ENCODE data around the gene STARD13. TPM values are rescaled to one million over a fixed set of nuclear protein-coding genes. Genes with fewer than 3 reads are reported as not detected.

The STARD13 gene
- total RNA-seq, 1 experiment from 2014 or later, result 0.20 TPM

- in situ Hi-C loops (cut with HindIII; ENCODE audit: low sequenced_read_pairs), result no loop called here
Measured at GRCh38 chr13:33112766-33113165, 172.8 kb downstream of the STARD13 start.

GRCh38 chr13:33111414-33112110, 174.0 kb downstream of the STARD13 start:
- DNase-seq (ENCODE audit: low spot score), result no peak
- in situ Hi-C loops (cut with HindIII; ENCODE audit: low sequenced_read_pairs), result no loop called here

More at GRCh38 chr13:33112766-33113165, 172.8 kb downstream of the STARD13 start:
- DNase-seq (ENCODE audit: low spot score), result no peak

DNA sequence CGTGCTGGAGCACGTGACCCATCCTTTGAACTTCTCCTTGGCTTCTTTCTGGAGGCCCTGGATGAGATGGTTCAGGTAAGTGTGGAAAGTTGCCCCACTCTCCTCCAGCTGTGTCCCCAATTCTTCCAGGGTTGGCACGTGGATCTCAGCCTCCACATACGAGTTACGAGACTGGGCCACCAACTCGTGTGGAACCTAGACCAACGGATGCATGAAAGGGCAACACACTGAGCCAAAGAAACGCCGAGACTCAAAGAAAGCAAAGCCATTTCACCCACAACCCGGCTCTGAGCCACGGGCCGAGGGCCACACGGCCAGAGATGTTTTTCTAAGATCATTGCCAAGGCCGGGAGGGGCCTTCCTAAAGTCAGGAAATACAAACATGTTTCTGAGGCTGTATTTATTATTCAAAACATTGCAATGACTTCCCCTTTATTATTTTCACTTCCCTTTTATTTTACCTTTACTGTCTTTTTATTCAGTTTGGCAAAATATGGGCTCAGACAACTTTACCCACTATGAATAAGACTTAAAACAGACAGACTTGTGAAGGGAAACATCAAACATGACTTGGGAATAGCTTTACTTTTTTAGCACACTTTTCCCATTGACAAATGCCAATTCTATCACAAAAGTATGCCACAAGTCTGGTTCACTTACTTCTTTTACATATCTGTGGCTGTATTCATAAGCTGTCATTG, 174.7 kb downstream of the STARD13 start:
- in situ Hi-C loops (cut with HindIII; ENCODE audit: low sequenced_read_pairs), result no loop called here
- DNase-seq (ENCODE audit: low spot score), result no peak

GRCh38 chr13:33110386-33110712, 175.2 kb downstream of the STARD13 start:
- no peak for DNase-seq (ENCODE audit: low spot score)
- in situ Hi-C loops (cut with HindIII; ENCODE audit: low sequenced_read_pairs), result no loop called here

DNA sequence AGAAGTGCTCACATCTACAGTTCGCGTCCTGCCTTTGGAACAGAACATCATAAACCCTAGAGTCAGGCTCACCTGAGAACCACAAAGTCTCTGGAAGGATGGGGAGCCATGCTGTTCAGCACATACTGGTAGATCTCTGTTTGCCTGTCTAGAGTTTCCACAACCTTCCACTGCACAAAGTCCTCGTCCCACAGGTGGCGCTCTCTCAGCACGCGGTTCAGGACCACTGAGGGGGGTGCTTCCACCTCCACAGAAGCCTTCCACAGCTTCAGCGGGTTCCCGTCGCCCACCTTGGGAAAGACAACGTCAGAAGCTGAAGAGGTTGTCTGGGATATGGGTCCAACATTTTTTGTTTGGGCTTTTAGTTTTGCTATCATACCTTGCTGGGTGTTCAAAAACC, 175.8 kb downstream of the STARD13 start:
- DNase-seq (ENCODE audit: low spot score), result no peak
- in situ Hi-C loops (cut with HindIII; ENCODE audit: low sequenced_read_pairs), result no loop called here

DNA sequence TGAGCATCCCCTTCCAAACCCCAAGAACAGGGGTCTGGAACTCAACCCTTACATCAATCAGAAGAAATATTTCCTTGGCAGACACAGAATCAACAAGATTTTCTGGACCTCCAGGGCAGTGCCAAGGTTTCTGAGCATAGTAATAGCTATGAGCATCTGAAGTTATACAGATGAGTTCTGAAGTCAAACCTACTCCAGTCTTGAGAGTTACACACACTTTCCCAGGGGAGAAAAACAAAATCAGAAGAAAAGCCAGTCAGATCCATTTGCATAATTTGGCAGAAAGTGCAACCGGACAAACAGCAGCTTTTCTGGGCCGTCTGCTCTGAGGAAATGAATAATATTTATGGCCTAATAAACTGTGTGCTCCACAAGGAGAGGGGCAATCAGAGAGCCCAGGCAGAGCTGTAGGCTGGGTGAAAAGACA, 176.3 kb downstream of the STARD13 start:
- no peak for DNase-seq (ENCODE audit: low spot score)
- in situ Hi-C loops (cut with HindIII; ENCODE audit: low sequenced_read_pairs), result no loop called here

DNA sequence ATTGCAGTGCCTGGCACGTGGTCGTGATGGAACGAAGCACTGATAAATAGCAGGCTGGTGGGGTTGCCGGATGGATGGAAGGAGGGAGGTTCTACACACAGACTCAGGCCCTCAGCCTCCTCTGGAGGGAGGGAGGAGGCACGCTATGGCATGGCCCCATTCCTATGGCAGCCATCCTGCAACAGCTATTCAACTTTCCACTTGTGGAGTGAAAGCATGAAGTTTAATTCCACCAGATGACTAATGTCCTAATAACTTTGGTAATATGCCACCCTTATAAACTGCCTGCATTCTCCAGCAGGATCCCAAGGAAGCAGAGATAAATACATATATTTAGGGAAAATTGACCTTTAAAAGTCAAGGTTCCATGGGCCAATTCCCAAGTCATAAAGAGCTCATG, 176.9 kb downstream of the STARD13 start:
- in situ Hi-C loops (cut with HindIII; ENCODE audit: low sequenced_read_pairs), result no loop called here
- DNase-seq (ENCODE audit: low spot score), result no peak

- in situ Hi-C loops (cut with HindIII; ENCODE audit: low sequenced_read_pairs), result no loop called here
- no peak for DNase-seq (ENCODE audit: low spot score)
Measured at GRCh38 chr13:33107361-33107760, 178.2 kb downstream of the STARD13 start.

DNA sequence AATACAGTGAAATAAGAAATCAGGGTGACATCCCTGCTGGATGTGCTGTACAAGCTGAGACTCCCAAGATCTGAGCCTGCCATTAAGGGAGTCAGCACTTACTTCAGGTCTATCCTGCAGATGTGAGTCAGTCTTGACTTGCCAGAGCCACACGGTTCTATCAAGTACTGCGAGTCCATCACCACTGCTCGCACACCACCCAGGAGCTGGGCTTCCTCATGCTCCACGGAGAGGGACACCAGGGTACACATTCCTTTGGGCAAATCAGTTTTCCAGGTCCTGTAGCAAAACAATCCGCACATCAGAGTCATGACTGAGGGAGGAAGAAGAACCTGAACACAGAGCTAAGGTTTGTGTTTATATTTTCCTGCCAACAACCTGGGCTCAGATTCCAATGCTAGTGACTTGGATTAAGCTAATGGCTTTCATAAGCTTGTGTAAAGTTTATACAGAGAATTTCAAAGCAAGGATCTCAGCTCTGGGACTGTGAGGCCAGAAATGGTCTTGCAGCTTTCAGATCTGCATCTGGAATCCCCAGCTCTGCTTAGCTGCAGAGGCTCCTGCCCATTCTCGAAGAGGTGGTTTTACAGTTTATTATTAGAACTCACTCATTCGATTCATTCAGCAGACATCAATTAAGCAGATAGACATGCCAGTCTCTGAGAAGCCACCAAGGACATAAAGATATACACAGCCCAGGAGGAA, 178.7 kb downstream of the STARD13 start:
- no peak for DNase-seq (ENCODE audit: low spot score)
- in situ Hi-C loops (cut with HindIII; ENCODE audit: low sequenced_read_pairs), result no loop called here

DNA sequence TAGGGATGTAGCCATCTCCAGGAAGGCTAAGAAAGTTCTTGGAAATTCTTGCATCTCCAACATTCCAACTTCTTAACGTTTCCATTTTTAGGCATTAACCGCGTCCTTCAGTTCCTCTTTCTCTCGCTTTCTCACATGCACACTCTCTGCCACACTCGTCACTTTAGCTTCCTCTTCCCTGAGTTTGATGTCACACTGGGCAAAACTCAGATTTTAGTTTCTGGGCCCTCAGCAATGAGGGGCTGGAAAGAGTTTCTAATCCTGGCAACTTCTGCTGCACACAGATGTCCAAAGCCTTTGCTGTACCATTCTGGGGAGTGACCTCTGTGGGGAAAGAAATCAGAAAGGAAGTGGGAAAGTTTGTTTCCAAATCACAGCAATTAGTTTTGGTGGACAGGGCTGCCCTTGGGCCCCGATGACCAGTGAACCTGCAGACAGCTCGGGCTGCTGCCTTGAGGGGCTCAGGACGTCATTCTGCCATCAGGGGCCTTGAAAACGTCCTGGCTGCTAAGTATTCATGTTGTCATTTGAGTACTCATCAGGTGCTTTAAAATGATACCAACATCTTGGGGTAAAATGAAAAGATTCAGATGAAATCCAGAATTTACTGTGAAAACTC, 180.1 kb downstream of the STARD13 start:
- in situ Hi-C loops (cut with HindIII; ENCODE audit: low sequenced_read_pairs), result no loop called here
- no peak for DNase-seq (ENCODE audit: low spot score)

GRCh38 chr13:33103457-33103856, 182.1 kb downstream of the STARD13 start:
- in situ Hi-C loops (cut with HindIII; ENCODE audit: low sequenced_read_pairs), result no loop called here
- no peak for DNase-seq (ENCODE audit: low spot score)

DNA sequence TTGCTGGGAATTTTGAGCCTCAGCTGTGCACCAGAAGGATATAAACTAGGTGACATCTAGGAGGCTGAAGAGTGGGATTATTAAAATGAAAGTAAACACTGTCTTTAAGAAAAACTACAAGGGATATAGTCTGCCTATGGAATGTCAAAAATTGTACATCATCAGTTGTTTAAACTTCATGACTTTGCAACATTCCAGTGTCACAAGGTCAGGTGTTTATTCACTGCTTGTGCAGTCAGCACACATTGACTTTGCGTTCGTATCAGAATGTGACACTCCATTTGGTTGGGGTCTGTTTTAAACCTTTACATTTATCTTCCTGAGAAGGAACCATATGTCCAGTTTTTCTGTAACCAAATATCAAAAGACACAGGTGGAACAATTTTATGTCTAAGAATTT, 183.7 kb downstream of the STARD13 start:
- in situ Hi-C loops (cut with HindIII; ENCODE audit: low sequenced_read_pairs), result no loop called here
- DNase-seq (ENCODE audit: low spot score), result no peak

- in situ Hi-C loops (cut with HindIII; ENCODE audit: low sequenced_read_pairs), result no loop called here
- DNase-seq (ENCODE audit: low spot score), result no peak
Measured at GRCh38 chr13:33100886-33101285, 184.7 kb downstream of the STARD13 start.

GRCh38 chr13:33099860-33100259, 185.7 kb downstream of the STARD13 start:
- no peak for DNase-seq (ENCODE audit: low spot score)
- in situ Hi-C loops (cut with HindIII; ENCODE audit: low sequenced_read_pairs), result no loop called here

GRCh38 chr13:33096886-33097605, 188.5 kb downstream of the STARD13 start:
- in situ Hi-C loops (cut with HindIII; ENCODE audit: low sequenced_read_pairs), result no loop called here

GRCh38 chr13:33092073-33092987, 193.2 kb downstream of the STARD13 start:
- DNase-seq (ENCODE audit: low spot score), result no peak
- in situ Hi-C loops (cut with HindIII; ENCODE audit: low sequenced_read_pairs), result no loop called here

More at GRCh38 chr13:33096886-33097605, 188.5 kb downstream of the STARD13 start:
- DNase-seq (ENCODE audit: low spot score), result no peak

DNA sequence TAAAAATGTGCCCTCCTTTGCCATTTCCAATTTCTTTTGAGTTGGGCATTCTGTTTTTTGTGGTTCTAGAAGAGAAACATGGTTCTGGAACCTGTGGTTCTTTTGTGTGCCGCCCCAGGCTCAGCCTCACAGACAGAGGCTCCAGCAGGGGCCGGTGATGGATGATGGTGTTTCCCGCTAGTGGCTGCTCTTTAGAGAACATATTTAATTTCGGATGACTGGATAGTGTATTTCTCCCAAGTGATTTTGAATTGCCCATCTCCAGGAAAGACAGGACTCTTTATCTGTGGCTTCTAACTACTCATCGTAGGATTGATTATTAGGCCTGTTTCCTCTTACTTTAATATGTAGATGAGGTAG, 194.2 kb downstream of the STARD13 start:
- DNase-seq (ENCODE audit: low spot score), result no peak
- in situ Hi-C loops (cut with HindIII; ENCODE audit: low sequenced_read_pairs), result no loop called here

DNA sequence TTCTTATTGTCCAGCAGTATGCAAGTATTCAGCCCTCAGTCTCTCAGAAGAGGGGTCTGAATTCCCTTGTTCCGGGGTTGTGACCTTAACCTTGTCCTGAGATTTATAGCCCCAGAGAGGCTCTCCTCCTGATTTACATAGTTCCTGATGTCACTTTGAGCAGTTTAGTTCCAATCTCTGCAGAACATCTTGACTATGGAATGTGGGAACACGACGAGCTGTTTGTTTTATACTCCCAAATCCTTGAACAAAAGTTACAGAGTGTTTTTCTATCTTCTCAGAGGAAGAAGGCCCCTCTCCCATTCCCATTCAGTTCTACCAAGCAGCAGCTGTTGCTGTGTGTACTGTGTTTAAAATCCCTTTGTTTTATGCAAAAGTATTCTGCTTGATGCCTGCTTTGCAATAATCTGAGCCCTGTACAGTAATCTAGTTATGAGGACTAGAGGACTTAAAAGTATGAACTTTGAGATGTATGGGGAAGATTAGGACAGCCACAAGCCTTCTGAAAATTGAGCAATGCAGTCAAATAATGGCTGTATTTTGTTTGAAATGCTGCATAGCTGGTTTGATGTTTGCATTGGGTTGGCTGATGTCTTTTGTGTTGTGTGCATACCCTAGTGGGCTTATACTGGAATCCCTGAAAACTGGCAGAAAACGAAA, 194.7 kb downstream of the STARD13 start:
- in situ Hi-C loops (cut with HindIII; ENCODE audit: low sequenced_read_pairs), result no loop called here
- no peak for DNase-seq (ENCODE audit: low spot score)

All from G401 (cell line).